CD4-positive, CD25-positive, alpha-beta regulatory T cell (primary cell): ENCODE measurements around the gene ATOH8. TPM values are rescaled to one million over a fixed set of nuclear protein-coding genes. Genes with fewer than 3 reads are reported as not detected.
"Not testable (repeated sequence)": the region's sequence is repeated elsewhere in the genome, so short reads cannot be mapped to it uniquely, and the experiment has no call there.

Source experiments
- ATAC-seq, 2 donors: fragments of 150-1000 bp; cut with Tn5 transposase; one replicate each; pipeline ENCODE4 v1.10.0; 2021; ENCODE audit warnings: low read depth in 2 of 2, moderate number of reproducible peaks in 2 of 2, moderate library complexity in 1 of 2
- DNase-seq, 3 donors: peaks; one replicate each; pipeline versions ENCODE4 v3.0.0 to v3.0.0-alpha.2; 2012 to 2022; ENCODE audit warnings: mixed read lengths in 1 of 3
- H3K27ac ChIP-seq: one replicate; pipeline ENCODE4 v1.7.0; 2013; ENCODE audit warnings: mild to moderate bottlenecking, low read length; ENCODE audit not compliant: insufficient read depth, poor library complexity, severe bottlenecking
- H3K27me3 ChIP-seq: one replicate; pipeline ENCODE4 v1.7.0; 2013; ENCODE audit warnings: low read length; ENCODE audit not compliant: control insufficient read depth, insufficient read depth
- H3K36me3 ChIP-seq: one replicate; pipeline ENCODE4 v1.7.0; 2013; ENCODE audit warnings: mild to moderate bottlenecking, low read length, moderate library complexity; ENCODE audit not compliant: control insufficient read depth, insufficient read depth
- H3K4me1 ChIP-seq: 2 replicates; pipeline ENCODE4 v1.7.0; 2013; ENCODE audit warnings: mild to moderate bottlenecking, low read length; ENCODE audit not compliant: insufficient read depth, control insufficient read depth, poor library complexity, severe bottlenecking
- H3K4me3 ChIP-seq: one replicate; pipeline ENCODE4 v1.7.0; 2013; ENCODE audit warnings: low read depth, mild to moderate bottlenecking, low read length, moderate library complexity
- H3K9me3 ChIP-seq, 2 experiments: 1 replicate in 1 of 2; 2 replicates in 1 of 2; pipeline ENCODE4 v1.7.0; 2013; ENCODE audit warnings: low read length in 2 of 2, mild to moderate bottlenecking in 1 of 2, moderate library complexity in 1 of 2; ENCODE audit not compliant: control insufficient read depth in 2 of 2
- H3K27ac Mint-ChIP-seq, 3 donors: one replicate each; pipeline ENCODE4 v1.8.0; 2020 to 2022; ENCODE audit warnings: mild to moderate bottlenecking in 3 of 3, mixed read lengths in 3 of 3, moderate library complexity in 2 of 3
- H3K27me3 Mint-ChIP-seq: one replicate; pipeline ENCODE4 v1.8.0; 2022; ENCODE audit warnings: mild to moderate bottlenecking, mixed read lengths
- H3K36me3 Mint-ChIP-seq: one replicate; pipeline ENCODE4 v1.8.0; 2020; ENCODE audit warnings: mixed read lengths
- H3K4me1 Mint-ChIP-seq, 4 donors: one replicate each; pipeline ENCODE4 v1.8.0; 2020 to 2022; ENCODE audit warnings: mixed read lengths in 4 of 4, mild to moderate bottlenecking in 1 of 4
- H3K4me3 Mint-ChIP-seq, 4 donors: one replicate each; pipeline ENCODE4 v1.8.0; 2020 to 2022; ENCODE audit warnings: mild to moderate bottlenecking in 4 of 4, mixed read lengths in 4 of 4, moderate library complexity in 3 of 4
- H3K9me3 Mint-ChIP-seq, 7 donors: one replicate each; pipeline ENCODE4 v1.8.0; 2020 to 2022; ENCODE audit warnings: mixed read lengths in 7 of 7, mild to moderate bottlenecking in 3 of 7, moderate library complexity in 2 of 7
- polyA plus RNA-seq, 4 donors: library from polyadenylated mRNA; unstranded; fragments of 300-500 nt; fragmentation: Illumina TruSeq; gene quantifications; one replicate each; pipeline ENCODE4 v1.2.3, GENCODE V29; 2021
- total RNA-seq: library from RNA; stranded (reverse); gene quantifications from one replicate; pipeline ENCODE4 v1.2.3, GENCODE V29; 2022

Gene ATOH8
- total and polyA plus RNA-seq, 5 donors from 2014 or later, result not detected

GRCh38 chr2:85822766-85823165 is 69.0 kb downstream of the ATOH8 start:
- Mint-ChIP-seq H3K36me3 (no peaks in the 10 kb centered on the region), H3K4me3 (no peak overlapping the region), H3K27me3 (peaks cover 45% of the 10 kb centered on the region), H3K4me1 (peaks cover 0 to 10% (median 3%) of the 10 kb centered on the region in 4 donors), H3K9me3 (no peaks in the 10 kb centered on the region), H3K27ac (no peak overlapping the region)
- H3K36me3 ChIP-seq, result no peaks in the 10 kb centered on the region
- peaks cover 9% of the 10 kb centered on the region for H3K27me3 ChIP-seq
- no peaks in the 10 kb centered on the region for H3K9me3 ChIP-seq
- H3K27ac ChIP-seq, result no peak overlapping the region
- DNase-seq (no peak), ATAC-seq (no peak)
- H3K4me3 ChIP-seq, result no peak overlapping the region
- H3K4me1 ChIP-seq, result peaks cover 4% of the 10 kb centered on the region

DNA sequence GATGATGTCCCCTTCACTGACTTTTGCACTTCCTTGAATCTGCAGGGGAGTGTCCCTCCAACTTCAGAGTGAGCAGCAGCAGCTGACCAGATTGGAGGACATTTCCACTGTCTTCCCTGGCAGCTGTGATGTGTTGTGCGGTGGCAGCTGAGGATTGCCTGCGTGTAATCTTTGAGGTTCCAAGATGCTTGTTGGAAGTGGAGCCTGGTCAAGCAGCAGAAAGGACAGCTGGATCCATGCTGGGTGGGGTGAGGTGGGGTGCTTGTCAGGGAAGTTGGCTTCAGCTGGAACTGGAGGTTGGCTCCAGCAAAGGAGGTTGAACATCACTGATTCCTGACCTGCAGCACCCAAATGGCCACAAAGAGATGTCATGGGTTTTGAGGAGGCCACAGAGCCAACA is 70.2 kb downstream of the ATOH8 start:
- Mint-ChIP-seq H3K36me3 (no peaks in the 10 kb centered on the region), H3K4me1 (peaks cover 0 to 14% (median 8%) of the 10 kb centered on the region in 4 donors), H3K27ac (no peak overlapping the region), H3K4me3 (no peak overlapping the region), H3K27me3 (peaks cover 42% of the 10 kb centered on the region), H3K9me3 (no peaks in the 10 kb centered on the region)
- H3K36me3 ChIP-seq, result no peaks in the 10 kb centered on the region
- no peak overlapping the region for H3K4me3 ChIP-seq
- no peaks in the 10 kb centered on the region for H3K9me3 ChIP-seq
- H3K4me1 ChIP-seq, result peaks cover 6% of the 10 kb centered on the region
- no peak for DNase-seq
- no peak overlapping the region for H3K27ac ChIP-seq
- ATAC-seq, result no peak
- peaks cover 9% of the 10 kb centered on the region for H3K27me3 ChIP-seq

- ATAC-seq (peak; percentile 96 to 98), DNase-seq (peak; percentile 68 to 82 (median 79))
- Mint-ChIP-seq H3K9me3 (peaks cover 0 to 1% (median 0%) of the 10 kb centered on the region in 7 donors), H3K27me3 (peaks cover 19% of the 10 kb centered on the region), H3K4me1 (peaks cover 5 to 19% (median 12%) of the 10 kb centered on the region in 4 donors), H3K4me3 (no peak overlapping the region), H3K27ac (peak overlapping the region in 2 of 3 donors; percentile 75 to 89), H3K36me3 (no peaks in the 10 kb centered on the region)
- peaks cover 6% of the 10 kb centered on the region for H3K27me3 ChIP-seq
- no peak overlapping the region for H3K4me3 ChIP-seq
- H3K36me3 ChIP-seq, result no peaks in the 10 kb centered on the region
- H3K9me3 ChIP-seq, result no peaks in the 10 kb centered on the region
- no peak overlapping the region for H3K27ac ChIP-seq
- H3K4me1 ChIP-seq, result peaks cover 6% of the 10 kb centered on the region
These were observed 73.4 kb downstream of the ATOH8 start for GRCh38 chr2:85826990-85827878.

DNA sequence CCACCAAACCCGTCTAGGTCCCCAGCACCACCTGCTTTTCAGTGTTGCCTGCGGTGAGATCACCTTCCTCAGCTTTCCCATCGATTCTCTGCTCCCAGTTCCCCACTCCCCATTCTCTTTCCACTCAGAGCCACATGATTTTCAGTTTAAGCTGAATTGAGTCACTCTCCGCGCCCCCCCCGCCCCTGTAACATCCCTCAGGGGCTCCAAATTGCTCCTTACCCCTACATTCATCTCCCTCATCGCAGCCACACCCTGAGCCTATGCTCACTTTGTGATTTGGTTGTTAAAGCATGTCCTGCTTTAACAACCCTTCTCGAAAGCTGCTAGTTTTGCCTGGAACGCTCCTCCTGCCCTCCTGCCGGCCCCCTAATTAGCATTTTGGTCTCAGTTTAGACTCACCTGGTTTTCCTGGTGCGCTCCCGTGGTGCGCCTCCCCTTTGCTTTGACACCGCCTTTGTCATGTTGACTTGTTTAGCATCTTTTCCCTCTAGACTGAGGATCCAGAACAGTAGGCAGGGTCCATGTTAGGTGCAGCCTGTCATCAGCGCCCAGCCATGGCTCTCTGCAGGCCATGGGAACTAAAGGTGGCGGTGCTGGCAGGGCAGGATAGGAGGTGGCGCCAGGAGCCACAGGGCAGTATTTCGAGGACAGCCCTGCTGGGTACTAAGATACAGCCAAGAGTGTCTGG is 74.2 kb downstream of the ATOH8 start:
- Histone ChIP-seq H3K27ac (no peak overlapping the region), H3K4me3 (no peak overlapping the region), H3K27me3 (peaks cover 6% of the 10 kb centered on the region), H3K9me3 (no peaks in the 10 kb centered on the region), H3K4me1 (peaks cover 6% of the 10 kb centered on the region), H3K36me3 (no peaks in the 10 kb centered on the region)
- DNase-seq (no peak), ATAC-seq (no peak)
- Mint-ChIP-seq H3K9me3 (peaks cover 0 to 1% (median 0%) of the 10 kb centered on the region in 7 donors), H3K4me1 (peaks cover 7 to 21% (median 13%) of the 10 kb centered on the region in 4 donors), H3K4me3 (peak overlapping the region in 1 of 4 donors; percentile 44), H3K36me3 (no peaks in the 10 kb centered on the region), H3K27me3 (peaks cover 16% of the 10 kb centered on the region), H3K27ac (peak overlapping the region; percentile 54 to 89 (median 75))

GRCh38 chr2:85828725-85829124 is 74.9 kb downstream of the ATOH8 start:
- H3K9me3 Mint-ChIP-seq, result peaks cover 0 to 1% (median 0%) of the 10 kb centered on the region in 7 donors
- no peak overlapping the region for H3K4me3 ChIP-seq
- peaks cover 6% of the 10 kb centered on the region for H3K4me1 ChIP-seq
- no peak for DNase-seq
- H3K27ac Mint-ChIP-seq, result no peak overlapping the region
- no peak for ATAC-seq
- H3K27ac ChIP-seq, result no peak overlapping the region
- peaks cover 14 to 27% (median 18%) of the 10 kb centered on the region in 4 donors for H3K4me1 Mint-ChIP-seq
- H3K27me3 ChIP-seq, result peaks cover 6% of the 10 kb centered on the region
- no peak overlapping the region for H3K4me3 Mint-ChIP-seq
- H3K27me3 Mint-ChIP-seq, result peaks cover 13% of the 10 kb centered on the region
- no peaks in the 10 kb centered on the region for H3K36me3 ChIP-seq
- H3K36me3 Mint-ChIP-seq, result no peaks in the 10 kb centered on the region
- no peaks in the 10 kb centered on the region for H3K9me3 ChIP-seq

- H3K4me3 ChIP-seq, ATAC-seq, H3K36me3 ChIP-seq, H3K27me3 ChIP-seq, H3K9me3 ChIP-seq, H3K36me3 Mint-ChIP-seq, H3K27ac Mint-ChIP-seq, H3K27me3 Mint-ChIP-seq, H3K27ac ChIP-seq, H3K4me3 Mint-ChIP-seq, H3K4me1 ChIP-seq, H3K9me3 Mint-ChIP-seq, DNase-seq: not testable (repeated sequence)
- peaks cover 14 to 27% (median 18%) of the 10 kb centered on the region in 4 donors for H3K4me1 Mint-ChIP-seq
These were observed 75.6 kb downstream of the ATOH8 start for GRCh38 chr2:85829394-85829793.

DNA sequence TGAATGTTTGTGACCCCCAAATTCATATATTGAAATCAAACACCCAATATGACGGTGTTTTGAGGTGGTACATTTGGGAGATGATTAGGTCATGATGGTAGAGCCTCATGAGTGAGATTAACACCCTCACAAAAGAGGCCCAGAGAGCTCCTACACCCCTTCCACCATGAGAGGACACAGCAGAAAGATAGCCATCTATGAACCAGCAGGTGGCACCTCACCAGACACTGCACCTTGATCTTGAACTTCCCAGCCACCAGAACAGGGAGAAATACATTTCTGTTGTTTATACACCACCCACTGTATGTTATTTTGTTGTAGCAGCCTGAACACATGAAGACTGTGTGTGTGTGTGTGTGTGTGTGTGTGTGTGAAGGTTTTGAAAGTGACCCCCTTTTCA is 76.9 kb downstream of the ATOH8 start:
- Mint-ChIP-seq H3K27me3 (peaks cover 6% of the 10 kb centered on the region), H3K4me3 (no peak overlapping the region), H3K36me3 (no peaks in the 10 kb centered on the region), H3K27ac (peak overlapping the region in 2 of 3 donors; percentile 62 to 63), H3K9me3 (peaks cover 0 to 4% (median 0%) of the 10 kb centered on the region in 7 donors), H3K4me1 (peaks cover 14 to 27% (median 18%) of the 10 kb centered on the region in 4 donors)
- H3K27me3 ChIP-seq, result peaks cover 6% of the 10 kb centered on the region
- no peak overlapping the region for H3K27ac ChIP-seq
- no peak overlapping the region for H3K4me3 ChIP-seq
- no peaks in the 10 kb centered on the region for H3K9me3 ChIP-seq
- H3K4me1 ChIP-seq, result peaks cover 6% of the 10 kb centered on the region
- ATAC-seq (no peak), DNase-seq (peak in 1 of 3 donors; percentile 60)
- H3K36me3 ChIP-seq, result no peaks in the 10 kb centered on the region
